T-helper 1 cell treated with Interleukin-12 subunit alpha and Interleukin-12 subunit beta and Interleukin-4 antibody, amounts not matched to agents 30 ng/mL and 1 ng/mL, for 36 hours (primary cell): ENCODE data around the gene GATA2. TPM values are rescaled to one million over a fixed set of nuclear protein-coding genes. Genes with fewer than 3 reads are reported as not detected.

Source experiments
- intact Hi-C: fragments of 100-400 bp; cut with micrococcal nuclease; formaldehyde crosslinking; loops from one replicate; pipeline ENCODE4 v1.15.1; 2024
- total RNA-seq: library from RNA; stranded (reverse); gene quantifications from 2 replicates; pipeline ENCODE4 v1.2.3, GENCODE V29; 2022

Gene GATA2
- total RNA-seq, 1 donor from 2014 or later, result 0.15 TPM

DNA sequence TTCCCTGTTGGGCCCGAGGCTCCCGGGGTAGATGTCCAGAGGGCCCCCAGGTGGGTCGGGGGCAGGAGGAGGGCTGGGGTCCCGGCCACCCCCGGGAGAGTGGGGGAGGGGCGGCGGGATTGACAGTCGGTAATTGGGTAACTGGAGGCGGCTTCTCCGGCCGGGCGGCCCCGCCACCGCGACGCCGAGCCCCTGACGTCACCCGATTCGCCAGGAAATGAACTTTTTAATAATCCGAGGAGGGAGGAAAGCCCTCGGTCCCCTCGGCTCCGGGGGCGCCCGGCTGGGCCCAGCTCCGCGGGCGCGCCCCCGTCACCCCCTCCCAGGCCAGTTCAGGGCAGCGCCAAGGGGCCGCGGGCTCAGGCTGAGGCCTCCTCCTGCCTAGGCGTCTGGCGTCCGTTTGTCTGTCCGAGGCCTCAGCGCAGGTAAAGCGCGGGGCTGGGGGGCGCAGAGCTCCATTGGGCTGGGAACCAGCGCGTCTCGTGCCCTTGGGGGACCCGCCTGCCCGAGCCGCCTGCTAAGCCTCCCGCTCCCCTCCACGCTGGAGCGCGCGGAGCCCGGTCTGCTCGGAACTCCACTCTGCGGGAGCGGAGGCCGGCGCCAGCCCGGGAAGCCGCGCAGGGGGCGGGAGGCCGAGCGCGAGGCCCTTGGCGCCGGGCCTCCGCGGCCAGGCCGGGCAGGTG is 3.9 kb downstream of the GATA2 start:
- intact Hi-C loops, result loop anchor here (2.0 kb wide), 1 partner anchor 414 kb away; no protein-coding TSS in a partner anchor

GRCh38 chr3:128488636-128488990 is 4.4 kb downstream of the GATA2 start:
- intact Hi-C loops, result loop anchor here (2.0 kb wide), 1 partner anchor 414 kb away; no protein-coding TSS in a partner anchor

GRCh38 chr3:128487813-128488635 is 5.0 kb downstream of the GATA2 start:
- intact Hi-C loops, result loop anchor here (1.0 to 2.0 kb wide), 3 partner anchors 41 to 413 kb away; no protein-coding TSS in a partner anchor

DNA sequence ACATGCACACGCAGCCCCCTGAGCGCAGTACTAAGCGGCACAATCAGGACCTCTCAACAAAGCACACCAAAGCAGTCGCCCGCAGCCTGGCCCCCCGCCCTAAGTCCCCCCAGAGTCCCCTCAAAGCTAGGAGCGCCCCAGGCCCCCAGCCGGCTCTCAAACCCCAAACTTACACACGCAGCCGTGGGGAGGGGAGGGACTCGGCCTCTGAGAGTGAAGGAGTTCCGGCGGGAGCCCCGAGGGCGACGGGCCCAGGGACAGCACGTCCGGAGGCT is 5.5 kb downstream of the GATA2 start:
- intact Hi-C loops, result loop anchor here (1.0 to 2.0 kb wide), 2 partner anchors 40 to 61 kb away; no protein-coding TSS in a partner anchor

DNA sequence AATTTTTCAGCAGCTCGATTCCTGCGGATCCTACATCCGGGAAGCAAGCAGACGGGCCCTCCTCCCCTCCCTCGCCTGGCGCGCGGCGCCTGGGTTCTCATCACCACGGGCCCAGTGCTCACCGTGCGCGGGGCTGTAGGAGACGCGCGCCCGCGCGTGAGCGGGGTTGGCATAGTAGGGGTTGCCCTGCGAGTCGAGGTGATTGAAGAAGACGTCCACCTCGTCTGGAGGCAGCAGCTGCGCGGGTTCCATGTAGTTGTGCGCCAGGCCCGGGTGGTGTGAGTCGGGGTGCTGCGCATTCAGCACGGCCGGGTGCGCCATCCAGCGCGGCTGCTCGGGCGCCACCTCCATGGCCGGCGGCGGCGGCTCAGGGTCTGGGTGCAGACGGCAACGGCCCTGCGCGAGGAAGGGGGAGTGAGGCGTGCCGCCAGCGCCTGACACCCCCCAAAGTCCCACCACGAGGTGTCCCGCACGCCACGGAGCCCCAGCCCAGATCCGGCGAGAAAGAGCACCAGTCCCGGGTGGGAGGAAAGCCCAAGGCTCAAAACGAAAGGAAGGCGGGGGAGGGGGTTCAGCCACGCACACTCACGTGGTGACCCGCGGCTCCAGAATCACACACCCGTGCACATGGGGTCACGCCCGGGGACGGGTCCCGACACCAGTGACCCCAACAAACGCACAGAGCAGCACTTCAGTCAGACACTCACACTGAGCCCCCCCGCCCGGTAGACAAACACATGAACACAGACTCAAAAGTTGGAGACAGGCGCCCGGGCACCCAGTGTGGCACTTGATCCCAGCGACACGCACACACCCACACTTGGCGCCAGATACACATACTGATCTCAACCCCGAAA is 6.1 kb downstream of the GATA2 start:
- intact Hi-C loops, result loop anchor here (1.0 to 2.0 kb wide), 2 partner anchors 40 to 60 kb away; no protein-coding TSS in a partner anchor

DNA sequence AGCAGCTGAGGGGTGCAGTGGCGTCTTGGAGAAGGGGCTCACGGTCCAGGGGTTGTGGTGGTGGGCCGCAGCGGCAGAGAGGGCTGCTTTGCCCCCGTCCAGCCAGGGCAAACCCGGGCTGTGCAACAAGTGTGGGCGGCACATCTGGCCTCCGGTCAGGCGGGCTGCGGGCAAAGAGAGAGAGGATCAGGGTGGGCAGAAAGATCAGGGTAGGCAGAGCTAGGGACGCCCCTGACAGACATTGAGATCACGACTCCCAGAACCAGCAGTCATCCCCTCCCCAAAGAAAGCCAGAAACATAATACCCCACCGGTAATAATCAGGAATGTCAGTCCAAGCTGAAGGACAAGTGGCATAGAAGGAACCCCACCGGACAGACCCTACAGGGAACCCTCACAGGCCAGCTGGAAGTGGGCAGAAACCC is 6.8 kb downstream of the GATA2 start:
- intact Hi-C loops, result loop anchor here (2.0 kb wide), 1 partner anchor 59 kb away; no protein-coding TSS in a partner anchor

DNA sequence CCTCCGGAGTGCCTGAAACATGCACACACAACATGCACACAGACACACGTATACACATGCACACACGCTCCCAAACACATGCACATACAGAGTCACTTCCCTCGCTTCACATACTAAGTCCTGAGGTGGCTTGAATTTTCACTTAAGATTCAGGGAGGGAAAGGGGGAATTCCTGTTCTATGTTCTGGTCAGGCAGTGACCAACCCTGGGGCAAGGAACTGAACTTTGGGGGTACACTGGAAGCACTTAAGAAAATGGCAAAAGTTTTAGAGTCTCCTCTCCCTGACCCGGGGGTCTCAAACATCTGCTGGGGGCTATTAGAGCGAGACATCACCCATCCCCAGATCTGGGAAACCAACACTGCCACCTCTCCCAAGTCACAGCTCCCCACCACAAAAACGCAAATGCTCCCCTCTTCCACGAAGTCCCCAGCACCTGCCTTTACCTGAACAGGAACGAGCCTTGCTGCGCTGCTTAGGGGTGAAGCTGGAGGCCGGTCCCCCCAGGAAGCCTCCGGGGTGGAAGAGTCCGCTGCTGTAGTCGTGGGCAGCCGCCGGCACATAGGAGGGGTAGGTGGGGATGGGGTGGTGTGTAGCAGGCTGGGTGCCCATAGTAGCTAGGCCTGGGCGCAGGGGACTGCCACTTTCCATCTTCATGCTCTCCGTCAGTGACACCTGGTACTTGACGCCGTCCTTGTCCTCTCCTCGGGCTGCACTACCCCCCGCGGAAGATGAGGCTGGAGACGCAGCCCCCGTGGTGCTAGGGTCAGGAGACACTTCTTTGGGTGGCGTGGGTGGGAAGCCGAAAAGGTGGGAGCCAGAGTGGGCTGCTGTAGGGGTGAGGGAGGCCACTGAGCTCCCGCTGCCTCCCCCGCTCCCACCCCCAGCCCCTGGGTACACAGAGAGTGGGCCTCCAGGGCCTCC is 7.5 kb downstream of the GATA2 start:
- intact Hi-C loops, result loop anchor here (2.0 kb wide), 1 partner anchor 59 kb away; no protein-coding TSS in a partner anchor

DNA sequence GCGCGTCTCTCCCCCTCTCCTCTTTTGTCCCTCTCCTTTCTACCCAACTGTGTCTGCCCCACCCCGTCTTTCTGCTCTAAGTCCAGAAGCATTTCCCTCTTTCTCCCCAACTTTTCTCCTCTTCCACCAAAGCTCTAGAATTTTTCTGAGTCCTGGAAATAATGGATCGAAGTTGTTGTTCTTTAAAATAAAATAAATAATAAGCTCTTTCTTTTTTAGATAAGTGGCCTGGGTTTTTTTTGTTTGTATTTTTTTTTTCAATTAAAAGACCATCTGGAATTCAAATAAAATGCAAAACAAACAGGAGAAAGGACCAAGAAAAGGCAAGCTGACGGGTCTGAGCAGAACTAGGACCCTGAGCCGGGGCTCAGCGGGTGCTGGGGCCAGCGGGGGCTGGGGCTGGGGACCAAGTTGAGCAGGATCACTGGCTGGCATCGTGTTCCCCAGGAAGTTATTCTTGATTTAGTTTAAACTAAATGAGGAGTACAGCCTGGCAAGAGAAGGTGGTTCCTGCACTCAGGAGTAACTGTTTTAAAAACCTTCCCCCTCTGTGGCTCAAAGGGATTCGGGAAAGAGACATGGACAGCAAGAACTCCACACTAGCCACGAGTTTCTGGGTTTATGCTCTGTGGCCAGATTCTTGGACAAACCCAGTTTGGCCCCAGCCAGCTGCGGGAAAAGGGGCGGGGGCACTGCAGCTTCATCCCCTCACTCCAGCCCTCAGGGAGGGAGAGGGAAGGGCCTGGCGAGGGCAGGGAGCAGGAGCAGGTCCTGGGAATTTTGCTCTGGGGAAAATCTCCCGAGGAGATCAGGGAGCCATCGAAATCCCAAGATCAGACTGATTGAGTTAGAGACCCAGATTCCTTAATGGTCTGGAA is 8.4 kb downstream of the GATA2 start:
- intact Hi-C loops, result no loop called here

DNA sequence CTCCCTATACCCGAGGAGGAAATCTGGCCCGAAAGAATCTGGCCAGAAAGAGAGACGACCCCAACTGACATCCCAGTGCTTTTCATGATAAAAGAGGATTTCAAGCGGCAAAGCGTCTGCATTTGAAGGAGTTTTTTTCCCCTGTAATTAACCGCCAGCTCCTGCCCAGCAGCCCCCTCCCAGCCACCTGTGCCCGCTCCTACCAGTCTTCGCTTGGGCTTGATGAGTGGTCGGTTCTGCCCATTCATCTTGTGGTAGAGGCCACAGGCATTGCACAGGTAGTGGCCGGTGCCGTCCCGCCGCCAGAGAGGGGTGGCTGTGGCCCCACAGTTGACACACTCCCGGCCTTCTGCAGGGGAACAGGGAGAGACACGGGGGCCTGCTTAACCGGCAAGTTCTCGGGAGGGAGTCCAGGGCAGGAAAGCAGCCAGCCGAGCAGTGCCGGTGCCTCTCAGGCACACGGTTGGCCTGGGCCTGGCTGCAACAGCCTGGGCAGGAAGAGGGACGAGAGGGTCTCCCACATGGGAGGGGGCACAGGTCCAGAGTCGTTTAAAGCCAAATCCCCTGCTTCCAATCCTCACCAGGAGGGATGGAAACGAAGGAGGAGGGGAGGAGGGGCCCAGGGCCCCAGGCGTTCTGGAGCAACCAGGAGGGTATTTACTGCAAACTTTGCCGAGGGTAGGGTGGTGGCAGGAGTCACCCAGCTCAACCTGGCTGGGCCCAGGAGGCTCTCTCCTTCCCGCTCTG is 9.2 kb downstream of the GATA2 start:
- intact Hi-C loops, result no loop called here

DNA sequence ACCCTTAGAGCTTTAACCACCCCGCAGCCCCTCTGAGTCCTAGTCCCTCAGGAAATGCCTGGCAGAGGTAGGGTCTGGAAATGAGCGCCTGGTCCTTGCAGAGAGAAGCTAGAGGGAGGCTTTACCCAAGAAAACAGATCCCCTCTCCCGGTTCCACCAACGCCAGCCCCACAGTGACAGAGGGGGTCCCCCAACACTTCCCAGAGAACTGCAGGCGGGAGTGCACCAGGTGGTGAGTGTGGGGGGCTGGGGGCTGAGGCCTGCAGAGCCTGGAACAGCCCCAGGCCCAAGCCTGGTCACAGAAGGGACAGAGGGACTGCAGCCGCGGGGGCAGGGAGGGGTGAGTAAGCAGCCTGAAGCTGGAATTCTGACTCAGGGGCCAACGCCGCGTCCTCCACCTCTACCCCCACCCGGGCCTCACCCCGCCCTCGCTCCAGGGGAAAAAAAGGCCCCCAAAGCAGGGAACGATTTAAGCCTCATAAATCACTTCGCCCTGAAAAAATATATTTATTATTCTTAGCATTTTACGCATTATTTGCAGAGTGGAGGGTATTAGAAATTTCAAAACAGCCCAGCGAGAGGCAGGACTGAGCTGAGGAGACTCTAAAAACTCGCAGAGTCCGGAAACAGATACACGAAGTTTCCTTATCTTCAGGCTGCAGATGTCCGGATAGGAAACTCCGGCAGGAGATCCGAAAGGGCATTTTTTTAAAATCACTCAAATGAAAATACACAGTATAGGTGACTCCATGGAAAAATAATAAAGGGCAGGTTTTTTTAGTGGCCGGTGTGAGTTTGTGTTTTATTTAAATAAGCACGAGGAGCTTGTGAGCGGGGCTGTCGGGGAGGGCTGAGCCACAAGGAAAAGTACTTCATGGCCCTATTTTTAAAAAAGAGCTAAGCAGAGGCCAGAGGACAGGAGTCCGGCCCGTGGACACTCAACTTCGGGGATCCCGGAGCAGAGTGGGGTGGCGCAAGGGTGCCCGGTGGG is 10.0 kb downstream of the GATA2 start:
- intact Hi-C loops, result no loop called here

DNA sequence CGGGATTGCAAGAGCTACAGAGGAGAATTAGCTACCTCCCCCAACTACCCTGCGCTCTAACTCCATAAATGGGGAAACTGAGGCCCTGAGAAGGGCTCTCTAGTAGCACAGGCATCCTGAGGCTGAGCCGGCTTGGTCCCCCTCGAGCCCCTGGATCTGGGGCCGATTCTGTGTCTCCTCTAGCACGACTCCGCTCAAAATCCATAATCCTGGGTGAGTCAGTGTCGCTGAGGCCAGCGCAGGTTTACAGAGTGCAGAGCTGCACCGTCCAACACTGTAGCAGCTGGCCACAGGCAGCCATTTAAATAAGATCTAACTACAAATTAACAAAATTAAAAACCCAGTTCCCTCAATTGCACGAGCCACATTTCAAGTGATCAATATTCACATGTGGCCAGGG is 10.8 kb downstream of the GATA2 start:
- intact Hi-C loops, result no loop called here

DNA sequence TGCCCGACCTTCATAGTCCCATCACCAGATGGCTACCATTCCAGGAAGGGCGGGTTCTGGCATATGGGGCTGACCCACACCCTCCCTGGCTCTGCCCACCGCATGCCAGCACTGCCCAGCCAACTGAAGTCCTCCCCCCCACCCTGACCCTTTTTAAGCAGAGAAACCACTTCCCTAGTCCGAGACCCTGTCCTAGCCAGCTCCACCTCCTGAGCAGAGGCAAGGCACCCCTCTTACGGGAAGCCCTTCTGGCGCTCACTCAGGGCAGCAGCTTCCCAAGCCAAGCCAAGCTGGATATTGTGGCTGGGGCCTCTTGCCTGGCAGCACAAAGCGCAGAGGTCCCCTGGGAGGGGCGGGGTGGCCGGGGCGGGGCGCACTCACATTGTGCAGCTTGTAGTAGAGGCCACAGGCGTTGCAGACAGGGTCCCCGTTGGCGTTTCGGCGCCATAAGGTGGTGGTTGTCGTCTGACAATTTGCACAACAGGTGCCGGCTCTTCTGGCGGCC is 11.5 kb downstream of the GATA2 start:
- intact Hi-C loops, result no loop called here

- intact Hi-C loops, result no loop called here
These were observed 12.1 kb downstream of the GATA2 start for GRCh38 chr3:128480717-128481437.

- intact Hi-C loops, result no loop called here
These were observed 12.7 kb downstream of the GATA2 start for GRCh38 chr3:128480278-128480677.

DNA sequence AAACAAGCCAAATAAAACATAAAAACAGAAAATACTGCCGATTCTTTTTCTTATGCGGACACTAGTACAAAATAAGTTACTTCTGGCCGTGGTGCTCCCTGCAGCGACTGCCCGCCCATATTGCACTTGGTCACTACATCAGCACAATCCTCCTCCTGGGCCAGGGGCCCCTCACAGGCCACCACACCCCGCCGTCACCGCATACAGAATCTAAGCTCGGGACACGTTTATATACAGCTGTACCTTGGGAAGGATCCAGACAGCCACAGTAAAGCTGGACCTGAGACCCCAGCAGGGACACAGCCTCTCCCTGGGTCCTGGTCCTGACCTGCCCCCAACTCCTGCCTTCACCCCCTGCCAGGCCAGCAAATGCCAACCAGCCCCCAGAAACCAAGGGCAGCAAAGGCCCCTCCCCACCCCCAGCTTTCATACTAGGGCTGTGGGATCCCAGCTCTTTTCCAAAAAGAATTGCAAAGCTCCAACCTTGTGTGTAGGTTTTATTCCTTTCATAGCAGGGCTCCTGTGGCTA is 13.4 kb downstream of the GATA2 start:
- intact Hi-C loops, result no loop called here
